Neuron (in vitro differentiated cells): ENCODE data around the gene LCE7A.

ENCODE experiments used
- H2AFZ ChIP-seq: one replicate; pipeline ENCODE4 v1.6.1; 2013; ENCODE audit warnings: low read depth, mild to moderate bottlenecking, inconsistent platforms, low read length, moderate library complexity
- H3K27me3 ChIP-seq: one replicate; pipeline ENCODE4 v1.6.1; 2013; ENCODE audit warnings: low read length; ENCODE audit not compliant: insufficient read depth
- H3K36me3 ChIP-seq: one replicate; pipeline ENCODE4 v1.6.1; 2013; ENCODE audit warnings: low read length; ENCODE audit not compliant: insufficient read depth
- H3K4me1 ChIP-seq: one replicate; pipeline ENCODE4 v1.6.1; 2013; ENCODE audit warnings: low read length; ENCODE audit not compliant: insufficient read depth
- H3K4me3 ChIP-seq: 2 replicates; pipeline ENCODE4 v1.5.1; 2013; ENCODE audit warnings: mild to moderate bottlenecking, low read length, moderate library complexity
- H3K9me3 ChIP-seq: one replicate; pipeline ENCODE4 v1.6.1; 2013; ENCODE audit warnings: low read length

LCE7A gene

GRCh38 chr1:152859696-152860095 lies at the start of gene LCE7A:
Gene LCE7A, plus strand, starts transcription at chr1:152859996. Its CDS starts 702 bp downstream, at chr1:152860698.
- no peaks in the 10 kb centered on the region for H3K9me3 ChIP-seq
- H3K4me3 ChIP-seq: no peak within 1 kb of the TSS

GRCh38 chr1:152811050-152811449 lies 48.7 kb upstream of the LCE7A start:
- H3K27me3 ChIP-seq: no peaks in the 10 kb centered on the region
- no peaks in the 10 kb centered on the region for H3K9me3 ChIP-seq
- no peaks in the 10 kb centered on the region for H3K36me3 ChIP-seq
- no peaks in the 10 kb centered on the region for H3K4me1 ChIP-seq
- no peak overlapping the region for H2AFZ ChIP-seq
- H3K4me3 ChIP-seq: no peak overlapping the region

More at GRCh38 chr1:152859696-152860095, at the start of gene LCE7A:
- H2AFZ ChIP-seq: no peak within 1 kb of the TSS
- H3K4me1 ChIP-seq: no peaks in the 10 kb centered on the region
- no peaks in the 10 kb centered on the region for H3K36me3 ChIP-seq
- H3K27me3 ChIP-seq: no peaks in the 10 kb centered on the region

- H3K9me3 ChIP-seq: no peaks in the 10 kb centered on the region
- no peaks in the 10 kb centered on the region for H3K36me3 ChIP-seq
- H2AFZ ChIP-seq: no peak within 1 kb of the TSS
Measured at GRCh38 chr1:152811671-152812070, 48.1 kb upstream of the LCE7A start, which contains the start of gene LCE1B. Gene LCE1B, plus strand, starts transcription at chr1:152811971. Its CDS starts 476 bp downstream, at chr1:152812447.

GRCh38 chr1:152817309-152817708 lies 42.5 kb upstream of the LCE7A start:
- no peaks in the 10 kb centered on the region for H3K4me1 ChIP-seq
- no peak overlapping the region for H2AFZ ChIP-seq
- no peak overlapping the region for H3K4me3 ChIP-seq
- H3K36me3 ChIP-seq: no peaks in the 10 kb centered on the region
- H3K27me3 ChIP-seq: no peaks in the 10 kb centered on the region
- H3K9me3 ChIP-seq: no peaks in the 10 kb centered on the region

More at GRCh38 chr1:152811671-152812070, 48.1 kb upstream of the LCE7A start, which contains the start of gene LCE1B:
- no peaks in the 10 kb centered on the region for H3K27me3 ChIP-seq
- no peak within 1 kb of the TSS for H3K4me3 ChIP-seq
- no peaks in the 10 kb centered on the region for H3K4me1 ChIP-seq

DNA sequence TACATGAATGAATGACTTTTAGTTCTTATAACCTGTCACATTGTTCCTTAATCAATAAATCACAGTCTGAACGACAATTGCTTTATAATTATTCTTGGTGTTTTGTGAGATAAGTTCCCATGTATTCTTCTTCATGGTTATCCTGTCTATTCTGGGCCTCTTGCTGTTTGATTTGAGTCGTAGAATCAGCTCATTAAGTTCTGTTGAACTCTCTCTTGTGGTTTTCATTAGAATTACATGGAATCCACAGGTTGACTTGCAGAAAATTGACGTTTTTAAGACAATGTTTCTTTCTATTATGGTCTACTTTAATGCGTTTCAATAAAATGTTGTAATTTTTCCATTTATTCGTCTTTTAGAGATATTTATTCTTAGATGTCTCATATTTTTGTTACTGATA lies 36.5 kb upstream of the LCE7A start:
- Histone ChIP-seq H3K27me3 (no peaks in the 10 kb centered on the region), H2AFZ (no peak overlapping the region), H3K4me1 (no peaks in the 10 kb centered on the region), H3K4me3 (no peak overlapping the region), H3K9me3 (no peaks in the 10 kb centered on the region), H3K36me3 (no peaks in the 10 kb centered on the region)

DNA sequence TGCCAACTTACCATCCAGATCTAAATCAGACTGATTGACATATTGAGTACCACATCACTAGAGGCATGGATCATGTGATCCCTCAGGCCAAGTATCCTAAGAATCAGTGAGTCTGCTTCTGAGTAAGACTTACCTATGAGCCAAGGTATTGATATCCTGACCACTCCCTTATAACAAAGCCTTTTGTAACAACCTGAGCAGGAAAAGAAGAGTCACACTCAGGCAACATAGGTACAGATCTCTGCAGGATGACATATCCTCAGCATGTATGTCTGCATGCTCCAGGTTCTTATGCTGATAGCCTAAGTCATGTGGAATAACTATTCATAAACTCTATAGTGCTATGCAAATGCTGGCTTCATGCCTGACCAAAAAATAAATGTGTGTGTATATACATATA lies 34.8 kb upstream of the LCE7A start:
- Histone ChIP-seq H2AFZ (no peak overlapping the region), H3K4me3 (no peak overlapping the region), H3K4me1 (no peaks in the 10 kb centered on the region), H3K36me3 (no peaks in the 10 kb centered on the region), H3K9me3 (no peaks in the 10 kb centered on the region), H3K27me3 (no peaks in the 10 kb centered on the region)

- Histone ChIP-seq H2AFZ (no peak within 1 kb of the TSS), H3K36me3 (no peaks in the 10 kb centered on the region), H3K9me3 (no peaks in the 10 kb centered on the region), H3K4me3 (no peak within 1 kb of the TSS), H3K27me3 (no peaks in the 10 kb centered on the region), H3K4me1 (no peaks in the 10 kb centered on the region)
Measured at GRCh38 chr1:152827173-152827572, 32.6 kb upstream of the LCE7A start, which contains the start of gene LCE1A. Gene LCE1A, plus strand, starts transcription at chr1:152827473. Its CDS starts 0 bp downstream, at chr1:152827473.

GRCh38 chr1:152836870-152837269 lies 22.9 kb upstream of the LCE7A start:
- Histone ChIP-seq H3K4me3 (no peak overlapping the region), H3K27me3 (no peaks in the 10 kb centered on the region), H3K9me3 (no peaks in the 10 kb centered on the region), H2AFZ (no peak overlapping the region), H3K36me3 (no peaks in the 10 kb centered on the region), H3K4me1 (no peaks in the 10 kb centered on the region)

DNA sequence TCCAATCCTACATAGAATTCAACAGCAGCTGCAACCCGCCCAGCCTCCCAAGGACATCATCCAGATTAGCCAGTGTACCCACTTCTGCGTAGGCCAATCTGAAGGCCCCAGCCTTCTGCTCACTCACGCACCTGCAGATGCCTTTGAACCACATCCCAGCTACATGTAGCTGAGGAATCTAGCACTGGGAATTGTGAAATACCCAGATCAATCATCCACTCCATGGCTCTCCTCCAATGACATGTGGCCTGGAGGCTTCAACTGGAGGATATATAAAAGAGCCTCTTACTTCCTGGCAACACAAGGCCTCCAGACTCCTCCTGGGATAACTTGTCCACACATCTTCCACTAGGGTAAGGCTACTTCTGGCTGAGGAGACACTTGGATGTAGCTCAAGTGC lies 17.2 kb upstream of the LCE7A start, which contains the start of gene LCE6A:
Gene LCE6A (plus strand): TSS at position 301 of the 400 bp plus-strand sequence. CDS start 665 bp downstream, outside the sequence.
- Histone ChIP-seq H2AFZ (no peak within 1 kb of the TSS), H3K36me3 (no peaks in the 10 kb centered on the region), H3K27me3 (no peaks in the 10 kb centered on the region), H3K4me3 (no peak within 1 kb of the TSS), H3K4me1 (no peaks in the 10 kb centered on the region), H3K9me3 (no peaks in the 10 kb centered on the region)

DNA sequence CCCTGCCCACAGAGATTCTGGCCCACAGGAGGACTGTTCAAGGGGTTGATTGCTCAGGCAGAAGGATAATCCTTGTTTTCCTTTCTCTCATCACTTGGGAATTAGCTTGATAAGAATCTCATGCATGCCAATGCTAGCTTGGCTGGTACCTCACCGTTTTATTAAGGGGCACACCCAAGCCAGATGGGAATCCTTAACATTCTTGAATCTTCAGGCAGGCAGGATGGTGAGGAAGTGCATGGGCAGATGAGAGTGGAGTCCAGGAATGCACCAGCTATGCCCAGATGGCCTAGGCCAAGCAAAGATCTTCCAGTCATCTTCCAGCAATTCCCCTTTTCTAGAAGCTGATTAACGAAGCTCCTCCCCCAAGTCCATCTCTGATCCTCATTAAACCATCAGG lies 4.1 kb upstream of the LCE7A start:
- no peaks in the 10 kb centered on the region for H3K4me1 ChIP-seq
- H3K36me3 ChIP-seq: no peaks in the 10 kb centered on the region
- H2AFZ ChIP-seq: no peak overlapping the region
- no peak overlapping the region for H3K4me3 ChIP-seq
- no peaks in the 10 kb centered on the region for H3K9me3 ChIP-seq
- no peaks in the 10 kb centered on the region for H3K27me3 ChIP-seq

- Histone ChIP-seq H3K36me3 (no peaks in the 10 kb centered on the region), H3K27me3 (no peaks in the 10 kb centered on the region), H2AFZ (no peak overlapping the region), H3K4me1 (no peaks in the 10 kb centered on the region), H3K4me3 (no peak overlapping the region), H3K9me3 (no peaks in the 10 kb centered on the region)
Measured at GRCh38 chr1:152858062-152858461, 1.7 kb upstream of the LCE7A start.

- Histone ChIP-seq H3K36me3 (no peaks in the 10 kb centered on the region), H2AFZ (no peak overlapping the region), H3K4me1 (no peaks in the 10 kb centered on the region), H3K27me3 (no peaks in the 10 kb centered on the region), H3K9me3 (no peaks in the 10 kb centered on the region), H3K4me3 (no peak overlapping the region)
Measured at GRCh38 chr1:152860129-152860528, 333 bp downstream of the LCE7A start.

GRCh38 chr1:152861374-152861773 lies 1.6 kb downstream of the LCE7A start:
- no peaks in the 10 kb centered on the region for H3K9me3 ChIP-seq
- H3K36me3 ChIP-seq: no peaks in the 10 kb centered on the region
- no peaks in the 10 kb centered on the region for H3K27me3 ChIP-seq
- no peak overlapping the region for H3K4me3 ChIP-seq
- H3K4me1 ChIP-seq: no peaks in the 10 kb centered on the region
- no peak overlapping the region for H2AFZ ChIP-seq

DNA sequence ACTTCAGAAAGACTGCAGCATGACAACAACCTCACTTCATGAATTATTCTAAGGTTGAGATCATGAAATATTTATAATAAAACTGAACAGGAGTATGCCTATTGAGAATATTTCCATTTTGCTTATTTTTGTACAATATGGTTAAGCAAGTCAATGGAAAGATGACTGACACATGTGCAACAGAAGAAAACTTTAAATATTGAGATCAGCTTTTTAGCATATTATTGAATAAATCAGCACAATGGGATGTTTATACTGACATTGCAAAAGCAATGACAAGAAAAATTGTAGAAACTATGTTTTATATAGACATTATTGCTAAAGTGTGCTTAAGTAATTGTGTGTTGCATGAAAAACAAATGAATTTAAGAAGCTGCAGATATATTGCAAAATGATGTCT lies 4.6 kb downstream of the LCE7A start:
- H3K36me3 ChIP-seq: no peaks in the 10 kb centered on the region
- H3K9me3 ChIP-seq: no peaks in the 10 kb centered on the region
- H2AFZ ChIP-seq: no peak overlapping the region
- no peaks in the 10 kb centered on the region for H3K4me1 ChIP-seq
- no peak overlapping the region for H3K4me3 ChIP-seq
- no peaks in the 10 kb centered on the region for H3K27me3 ChIP-seq
